Glutamatergic neuron (in vitro differentiated cells): ENCODE data around the gene KAT2A. TPM values are rescaled to one million over a fixed set of nuclear protein-coding genes. Genes with fewer than 3 reads are reported as not detected.

Experiments
- DNase-seq: peaks from one replicate; pipeline ENCODE4 v3.0.0; 2022
- H3K27ac Mint-ChIP-seq: one replicate; pipeline ENCODE4 v1.8.0; 2020; ENCODE audit warnings: mild to moderate bottlenecking, mixed read lengths, inconsistent platforms; ENCODE audit not compliant: unreplicated experiment
- H3K27me3 Mint-ChIP-seq: one replicate; pipeline ENCODE4 v1.8.0; 2020; ENCODE audit warnings: mild to moderate bottlenecking, moderate library complexity, mixed read lengths, inconsistent platforms; ENCODE audit not compliant: unreplicated experiment
- H3K36me3 Mint-ChIP-seq: one replicate; pipeline ENCODE4 v1.8.0; 2020; ENCODE audit warnings: mild to moderate bottlenecking, mixed read lengths, inconsistent platforms; ENCODE audit not compliant: unreplicated experiment
- H3K4me1 Mint-ChIP-seq: one replicate; pipeline ENCODE4 v1.8.0; 2020; ENCODE audit warnings: mild to moderate bottlenecking, low read depth, mixed read lengths, inconsistent platforms; ENCODE audit not compliant: unreplicated experiment
- H3K4me3 Mint-ChIP-seq: one replicate; pipeline ENCODE4 v1.8.0; 2020; ENCODE audit warnings: mild to moderate bottlenecking, mixed read lengths, inconsistent platforms; ENCODE audit not compliant: unreplicated experiment
- H3K9me3 Mint-ChIP-seq: one replicate; pipeline ENCODE4 v1.8.0; 2020; ENCODE audit warnings: mild to moderate bottlenecking, moderate library complexity, mixed read lengths, inconsistent platforms; ENCODE audit not compliant: unreplicated experiment
- total RNA-seq: library from RNA; stranded (reverse); fragmentation: NEBNext Ultra II Directional; extraction: Animal tissue kit (Norgen Biotek cat#: 25700); gene quantifications from one replicate; pipeline ENCODE4 v1.2.1, GENCODE V29; 2021; ENCODE audit not compliant: unreplicated experiment
- TF ChIP-seq, protein P1 (sequence below): fragments of 200-600 bp; sonication (generic); IDR thresholded peaks from one replicate; pipeline ENCODE4 v1.5.0; 2021; ENCODE audit not compliant: partially characterized antibody, unreplicated experiment

KAT2A gene
- total RNA-seq, 1 donor from 2014 or later = 29.3 TPM

DNA sequence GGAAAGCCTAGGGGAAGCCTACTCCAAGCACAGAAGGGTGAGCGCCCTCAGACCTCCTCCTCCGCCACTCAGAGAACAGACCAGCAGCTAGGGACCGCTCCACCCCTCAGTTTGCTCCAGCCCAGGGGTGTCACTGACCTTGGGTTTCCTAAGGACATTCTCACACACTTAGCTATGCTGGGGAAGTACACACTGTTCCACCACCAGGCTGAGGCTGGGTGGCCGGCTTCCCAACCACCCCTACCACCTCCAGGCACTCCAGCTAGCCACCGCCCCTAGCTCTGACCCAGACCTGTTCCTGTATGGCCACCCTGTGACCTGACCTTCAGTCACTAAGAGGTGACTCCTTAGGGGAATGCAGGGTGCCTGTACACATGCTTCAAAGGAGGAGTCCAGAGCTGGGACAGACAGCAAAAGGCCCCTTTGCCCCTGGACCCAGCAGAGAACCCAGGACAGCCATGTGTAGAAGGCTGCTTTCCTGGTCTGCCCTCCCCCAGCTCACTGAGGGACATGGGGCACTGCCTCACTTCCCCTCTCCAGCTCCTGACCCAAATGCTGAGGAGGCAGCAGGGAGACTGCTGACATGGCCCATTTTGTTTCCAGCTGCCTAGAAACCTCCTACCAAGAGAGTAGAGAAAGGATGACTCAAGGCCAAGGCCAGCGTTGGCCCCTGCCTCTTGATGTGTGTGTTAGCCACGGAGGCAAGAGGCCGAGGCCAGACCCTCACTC lies 8.1 kb upstream of the KAT2A start:
- TF ChIP-seq, protein P1, sequence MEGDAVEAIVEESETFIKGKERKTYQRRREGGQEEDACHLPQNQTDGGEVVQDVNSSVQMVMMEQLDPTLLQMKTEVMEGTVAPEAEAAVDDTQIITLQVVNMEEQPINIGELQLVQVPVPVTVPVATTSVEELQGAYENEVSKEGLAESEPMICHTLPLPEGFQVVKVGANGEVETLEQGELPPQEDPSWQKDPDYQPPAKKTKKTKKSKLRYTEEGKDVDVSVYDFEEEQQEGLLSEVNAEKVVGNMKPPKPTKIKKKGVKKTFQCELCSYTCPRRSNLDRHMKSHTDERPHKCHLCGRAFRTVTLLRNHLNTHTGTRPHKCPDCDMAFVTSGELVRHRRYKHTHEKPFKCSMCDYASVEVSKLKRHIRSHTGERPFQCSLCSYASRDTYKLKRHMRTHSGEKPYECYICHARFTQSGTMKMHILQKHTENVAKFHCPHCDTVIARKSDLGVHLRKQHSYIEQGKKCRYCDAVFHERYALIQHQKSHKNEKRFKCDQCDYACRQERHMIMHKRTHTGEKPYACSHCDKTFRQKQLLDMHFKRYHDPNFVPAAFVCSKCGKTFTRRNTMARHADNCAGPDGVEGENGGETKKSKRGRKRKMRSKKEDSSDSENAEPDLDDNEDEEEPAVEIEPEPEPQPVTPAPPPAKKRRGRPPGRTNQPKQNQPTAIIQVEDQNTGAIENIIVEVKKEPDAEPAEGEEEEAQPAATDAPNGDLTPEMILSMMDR = no peak
- Mint-ChIP-seq H3K27ac (no peak overlapping the region), H3K4me3 (no peak overlapping the region), H3K4me1 (peaks cover 24% of the 10 kb centered on the region), H3K36me3 (peaks cover 4% of the 10 kb centered on the region), H3K9me3 (no peaks in the 10 kb centered on the region), H3K27me3 (peaks cover 5% of the 10 kb centered on the region)
- no peak for DNase-seq

DNA sequence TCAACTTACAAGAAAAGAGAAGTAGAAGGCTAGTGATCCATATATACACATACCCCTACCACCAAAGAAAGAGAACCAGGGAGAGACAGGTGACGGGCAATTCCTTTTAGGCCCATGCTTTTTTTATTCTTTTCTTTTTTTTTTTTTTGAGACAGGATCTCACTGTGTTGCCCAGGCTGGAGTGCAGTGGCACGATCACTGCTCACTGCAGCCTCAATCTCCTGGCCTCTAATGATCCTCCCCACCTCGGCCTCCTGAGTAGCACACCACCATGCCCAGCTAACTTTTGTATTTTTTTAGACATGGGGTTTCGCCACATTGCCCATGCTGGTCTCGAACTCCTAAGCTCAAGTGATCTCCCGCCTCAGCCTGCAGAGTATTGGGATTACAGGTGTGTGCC lies 6.2 kb upstream of the KAT2A start:
- H3K36me3 Mint-ChIP-seq = peaks cover 4% of the 10 kb centered on the region
- H3K4me1 Mint-ChIP-seq = peaks cover 15% of the 10 kb centered on the region

GRCh38 chr17:42126836-42127235 lies 5.7 kb upstream of the KAT2A start:
- Mint-ChIP-seq H3K4me3 (no peak overlapping the region), H3K27me3 (peaks cover 8% of the 10 kb centered on the region), H3K27ac (no peak overlapping the region), H3K9me3 (peaks cover 2% of the 10 kb centered on the region), H3K36me3 (peaks cover 4% of the 10 kb centered on the region), H3K4me1 (peaks cover 19% of the 10 kb centered on the region)
- TF ChIP-seq, protein P1 = no peak
- DNase-seq = no peak

More for the DNA sequence above, 6.2 kb upstream of the KAT2A start:
- no peaks in the 10 kb centered on the region for H3K9me3 Mint-ChIP-seq
- H3K27me3 Mint-ChIP-seq = peaks cover 6% of the 10 kb centered on the region
- TF ChIP-seq, protein P1 = no peak
- H3K27ac Mint-ChIP-seq = no peak overlapping the region
- no peak for DNase-seq
- H3K4me3 Mint-ChIP-seq = no peak overlapping the region

DNA sequence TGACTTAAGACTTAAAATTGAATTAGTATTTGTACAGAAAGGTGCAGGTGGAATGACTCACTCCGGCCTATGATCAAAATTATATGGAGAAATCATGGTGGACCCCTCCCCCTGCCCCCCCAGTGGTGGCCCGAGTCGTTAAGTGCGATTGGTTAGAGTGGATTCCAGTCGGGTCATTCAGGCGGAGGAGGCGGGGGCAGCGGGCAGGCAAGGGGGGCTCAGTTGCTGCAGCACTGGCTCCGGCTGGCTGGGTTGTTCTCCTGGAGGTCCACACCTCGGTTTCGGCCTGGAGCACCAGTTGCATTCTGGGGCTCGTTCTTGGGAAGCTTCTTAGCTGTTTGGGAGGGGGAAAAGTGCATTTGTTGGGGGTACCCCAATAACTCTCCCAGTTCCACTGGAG lies 4.4 kb upstream of the KAT2A start:
- TF ChIP-seq, protein P1 = no peak
- peaks cover 8% of the 10 kb centered on the region for H3K27me3 Mint-ChIP-seq
- no peak overlapping the region for H3K27ac Mint-ChIP-seq
- H3K4me1 Mint-ChIP-seq = peaks cover 17% of the 10 kb centered on the region
- no peak for DNase-seq
- H3K4me3 Mint-ChIP-seq = no peak overlapping the region
- H3K9me3 Mint-ChIP-seq = peaks cover 7% of the 10 kb centered on the region
- H3K36me3 Mint-ChIP-seq = no peaks in the 10 kb centered on the region

DNA sequence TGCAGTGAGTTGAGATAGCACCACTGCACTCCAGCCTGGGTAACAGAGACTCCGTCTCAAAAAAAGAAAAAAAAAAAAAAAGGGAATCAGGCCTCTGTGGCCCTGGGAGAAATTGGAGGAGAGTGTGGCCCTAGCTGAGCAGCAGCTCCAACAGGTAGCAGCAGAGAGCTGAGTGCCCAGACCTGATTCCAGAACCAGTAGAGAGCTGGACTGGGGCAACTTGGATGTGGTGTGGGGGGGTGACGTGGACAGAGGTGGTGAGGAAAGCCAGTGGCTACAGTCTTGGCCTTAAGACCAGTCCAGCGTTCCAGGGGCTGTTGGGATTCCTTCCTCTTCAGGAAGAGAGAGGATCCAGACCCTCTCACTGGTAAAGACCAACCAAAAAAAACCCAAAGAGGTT lies 3.1 kb upstream of the KAT2A start:
- Mint-ChIP-seq H3K27me3 (peaks cover 8% of the 10 kb centered on the region), H3K9me3 (peaks cover 7% of the 10 kb centered on the region), H3K36me3 (no peaks in the 10 kb centered on the region)

More for the DNA sequence above, 3.1 kb upstream of the KAT2A start:
- TF ChIP-seq, protein P1 = no peak
- no peak overlapping the region for H3K4me3 Mint-ChIP-seq
- DNase-seq = no peak
- H3K27ac Mint-ChIP-seq = no peak overlapping the region
- H3K4me1 Mint-ChIP-seq = peaks cover 21% of the 10 kb centered on the region
